K562 (cell line): ENCODE measurements around the gene PITX1. TPM values are rescaled to one million over a fixed set of nuclear protein-coding genes. Genes with fewer than 3 reads are reported as not detected.

Experiments used
- ATAC-seq: fragments of 200-7000 bp; cut with Tn5 transposase; 3 replicates; pipeline ENCODE4 v1.9.1; 2020; ENCODE audit warnings: moderate library complexity
- BruUV-seq: library from RNA; stranded (reverse); fragments of 400-500 nt; replicated peaks from 2 replicates; lab custom pipeline; 2021; lab: Mats Ljungman, UMichigan
- CTCF ChIA-PET: fragments of 300-600 bp; formaldehyde crosslinking; extraction: SDS; loops from one replicate; lab custom pipeline; 2021; ENCODE audit warnings: low intra/inter-chr PET ratio; lab: Yijun Ruan, JAX
- POLR2A ChIA-PET: fragments of 300-600, 350-650 bp; sonication (Branson Sonifier 250); formaldehyde crosslinking; extraction: SDS; loops from one replicate; lab custom pipeline; 2021; ENCODE audit warnings: antibody characterized with exemption, inconsistent platforms; lab: Yijun Ruan, JAX
- DNase-seq, 4 experiments: peaks; one replicate each; pipeline versions ENCODE4 v3.0.0 to v3.0.0-alpha.2; 2011 to 2018; ENCODE audit warnings: low spot score in 3 of 4, mixed read lengths in 3 of 4; ENCODE audit errors: extremely low read depth in 1 of 4
- FAIRE-seq: peaks from 2 replicates; lab custom pipeline; 2011; peaks lifted over from hg19 to GRCh38; lab: Jason Lieb, UNC
- H2AFZ ChIP-seq: 2 replicates; pipeline ENCODE4 v1.6.0; 2011; ENCODE audit warnings: low read depth, low read length, control low read depth, inconsistent platforms
- H3K27ac ChIP-seq: fragments of 200-600 bp; 3 replicates; pipeline ENCODE4 v1.8.0; 2011; ENCODE audit warnings: low read depth, mild to moderate bottlenecking, control low read depth, inconsistent platforms, low read length, moderate library complexity, mixed read lengths; ENCODE audit errors: extremely low read depth
- H3K27me3 ChIP-seq, 2 experiments: fragments of 300-600 bp in 1 of 2; 2 replicates in 1 of 2; 3 replicates in 1 of 2; pipeline versions ENCODE4 v1.6.0 to v1.8.0; 2011; ENCODE audit warnings: inconsistent platforms in 2 of 2, low read length in 2 of 2, mild to moderate bottlenecking in 1 of 2, mixed read lengths in 1 of 2, moderate library complexity in 1 of 2; ENCODE audit not compliant: control insufficient read depth in 2 of 2, insufficient read depth in 2 of 2
- H3K36me3 ChIP-seq: fragments of 300-600 bp; 3 replicates; pipeline ENCODE4 v1.8.0; 2011; ENCODE audit warnings: mild to moderate bottlenecking, low read length, inconsistent platforms; ENCODE audit not compliant: control insufficient read depth, insufficient read depth
- H3K4me1 ChIP-seq, 2 experiments: fragments of 200-600 bp in 1 of 2; replicated peaks in 1 of 2; 2 replicates in 1 of 2; 3 replicates in 1 of 2; pipeline versions ENCODE4 v1.5.1 to v1.8.0; 2011; ENCODE audit warnings: inconsistent platforms in 2 of 2, low read length in 2 of 2, mild to moderate bottlenecking in 1 of 2, mixed read lengths in 1 of 2, moderate library complexity in 1 of 2; ENCODE audit not compliant: control insufficient read depth in 2 of 2, insufficient read depth in 2 of 2
- H3K4me2 ChIP-seq: 2 replicates; pipeline ENCODE4 v1.6.1; 2011; ENCODE audit warnings: low read length, control low read depth, inconsistent platforms, mixed read lengths; ENCODE audit not compliant: insufficient read depth
- H3K4me3 ChIP-seq: fragments of 200-600 bp; sonication (generic), shearing (Covaris generic); 2 replicates; pipeline ENCODE4 v1.5.1; 2016; ENCODE audit warnings: control low read depth, inconsistent platforms
- H3K79me2 ChIP-seq: fragments of 200-600 bp; 3 replicates; pipeline ENCODE4 v1.8.0; 2011; ENCODE audit warnings: low read length, inconsistent platforms; ENCODE audit not compliant: control insufficient read depth, insufficient read depth
- H3K9ac ChIP-seq, 2 experiments: 2 replicates each; pipeline versions ENCODE4 v1.6.0 to v1.6.1; 2011; ENCODE audit warnings: low read depth in 2 of 2, low read length in 2 of 2, control low read depth in 1 of 2, inconsistent platforms in 1 of 2, mild to moderate bottlenecking in 1 of 2, mixed read lengths in 1 of 2; ENCODE audit not compliant: insufficient read depth in 1 of 2
- H3K9me1 ChIP-seq: one replicate; pipeline ENCODE4 v1.6.0; 2011; ENCODE audit warnings: inconsistent platforms, mild to moderate bottlenecking, low read length, moderate library complexity; ENCODE audit not compliant: control insufficient read depth, insufficient read depth
- H3K9me3 ChIP-seq: replicated peaks from 2 replicates; pipeline ENCODE4 v1.5.1; 2011; ENCODE audit warnings: low read depth, low read length, inconsistent platforms; ENCODE audit not compliant: control insufficient read depth, insufficient read depth
- H4K20me1 ChIP-seq: replicated peaks from 2 replicates; pipeline ENCODE4 v1.6.1; 2011; ENCODE audit warnings: low read length, inconsistent platforms, mixed read lengths; ENCODE audit not compliant: control insufficient read depth, insufficient read depth
- HDAC2 ChIP-seq: fragments of 450-650 bp; IDR thresholded peaks from 2 replicates; pipeline ENCODE4 v1.6.1; 2016; ENCODE audit warnings: mild to moderate bottlenecking
- MGA ChIP-seq: fragments of 450-650 bp; IDR thresholded peaks from 2 replicates; pipeline ENCODE4 v1.6.1; 2016; ENCODE audit warnings: mild to moderate bottlenecking, moderate library complexity
- POLR2G ChIP-seq: fragments of 200-400 bp; formaldehyde crosslinking; IDR thresholded peaks from 2 replicates; pipeline ENCODE4 v1.6.1; 2017; ENCODE audit warnings: low read depth, mild to moderate bottlenecking, antibody characterized with exemption, low read length, moderate library complexity
- RBFOX2 ChIP-seq: fragments of 200-400 bp; formaldehyde crosslinking; IDR thresholded peaks from 2 replicates; pipeline ENCODE4 v1.6.1; 2017; ENCODE audit warnings: low read depth, mild to moderate bottlenecking, low read length, moderate library complexity
- RBM22 ChIP-seq: fragments of 200-400 bp; formaldehyde crosslinking; IDR thresholded peaks from 2 replicates; pipeline ENCODE4 v1.6.1; 2018; ENCODE audit warnings: low read length, low read depth; ENCODE audit not compliant: poor library complexity, severe bottlenecking
- SUPT5H ChIP-seq: fragments of 450-650 bp; IDR thresholded peaks from 2 replicates; pipeline ENCODE4 v1.6.1; 2016
- WGBS: fragments of 100-300 bp; shearing (Covaris generic); methylation state at CpG from one replicate; pipeline ENCODE4 v1.1.6; 2016; ENCODE audit warnings: low coverage, mixed read lengths; ENCODE audit not compliant: insufficient coverage; ENCODE audit errors: missing lambda C conversion rate; 5-methylcytosine and 5-hydroxymethylcytosine counted together
- in situ Hi-C: fragments of 300-500 bp; cut with MboI; formaldehyde crosslinking; loops from 4 replicates; pipeline ENCODE4 v1.15.0; 2018; ENCODE audit warnings: inconsistent platforms, mixed read lengths
- intact Hi-C: fragments of 100-400 bp; cut with micrococcal nuclease; formaldehyde crosslinking; loops from 2 replicates; pipeline ENCODE4 v1.14.2; 2022
- polyA plus RNA-seq, 8 experiments: library from polyadenylated mRNA; depleted of rRNA in 4 of 8; stranded (reverse) in 5 of 8; unstranded in 3 of 8; fragments of >200 nt; fragmentation: Nextera tagmentation in 2 of 8; fragmentation: Illumina TruSeq in 1 of 8; extraction: Ambion mirVana in 2 of 8; extraction: Trizol in 1 of 8; gene quantifications; 2 replicates each; pipeline versions ENCODE4 v1.2.1 to v1.2.3, GENCODE V29; 2011 to 2014; ENCODE audit warnings: inconsistent platforms in 1 of 8, missing spikeins in 1 of 8
- total RNA-seq, 7 experiments: library from RNA; depleted of rRNA in 6 of 7; stranded (reverse); fragments of >200 nt in 6 of 7; fragmentation: Illumina TruSeq in 2 of 7; extraction: Trizol in 2 of 7; gene quantifications; 2 replicates each; pipeline versions ENCODE4 v1.2.1 to v1.2.3, GENCODE V29; 2011 to 2021; ENCODE audit warnings: low replicate concordance in 1 of 7
- TF ChIP-seq, protein P1 (sequence below), 2 experiments: fragments of 450-650 bp in 1 of 2; sonication (generic) in 1 of 2; formaldehyde crosslinking in 1 of 2; IDR thresholded peaks in 1 of 2; conservative IDR thresholded peaks in 1 of 2; 2 replicates each; pipeline versions ENCODE4 v1.6.1 to v1.8.1; 2016 to 2023; ENCODE audit warnings: mild to moderate bottlenecking in 2 of 2, moderate library complexity in 2 of 2, inconsistent platforms in 1 of 2, missing genetic modification reagents in 1 of 2

The PITX1 gene
- total and polyA plus RNA-seq, 9 of the 15 experiments (the other 6 are each of a cell fraction or from before 2014, with no cell fraction given): 0.13 to 88.2 (median 24.9) TPM

- POLR2A ChIA-PET: interaction anchor here (0.5 to 2.8 kb wide), 5 partner anchors 8 to 485 kb away, joined by 3 to 35 read pairs (median 4); no protein-coding TSS in a partner anchor
- BruUV-seq: no TSS peak
- intact Hi-C loops (no loop called here), in situ Hi-C loops (no loop called here)
- H3K4me3 ChIP-seq: no peak overlapping the region
- H3K79me2 ChIP-seq: peaks cover 49% of the 10 kb centered on the region
- ATAC-seq (peak; percentile 2; the same call in 2 of the 3 replicates), FAIRE-seq (no peak), DNase-seq (no peak)
- peaks cover 7 to 56% of the 10 kb centered on the region in 2 experiments; a peak in 4 of 5 replicates for H3K4me1 ChIP-seq
- H3K9me1 ChIP-seq: no peaks in the 10 kb centered on the region
- peak overlapping the region in 1 of 2 experiments; percentile 75; a peak in 1 of 4 replicates for H3K9ac ChIP-seq
- peaks cover 53% of the 10 kb centered on the region for H3K36me3 ChIP-seq
- no peak overlapping the region for H3K27ac ChIP-seq
- H2AFZ ChIP-seq: no peak overlapping the region
- no peaks in the 10 kb centered on the region; the same call in 1 of the 2 replicates for H3K9me3 ChIP-seq
- H3K27me3 ChIP-seq: no peaks in the 10 kb centered on the region
- no peak overlapping the region for H3K4me2 ChIP-seq
- 95% methylated on average over 15 of the region's 29 CpGs for WGBS
- CTCF ChIA-PET: no interaction called here
- peaks cover 10% of the 10 kb centered on the region; the same call in 1 of the 2 replicates for H4K20me1 ChIP-seq
- TF ChIP-seq RBFOX2: peak; percentile 44; the same call in 1 of the 2 replicates
- no peak for TF ChIP-seq HDAC2
- no peak for TF ChIP-seq MGA
- 0 out of 2 replicates have a peak, but pooled peaks have one; percentile 18 for TF ChIP-seq SUPT5H
- peak; percentile 82 for TF ChIP-seq RBM22
- TF ChIP-seq, protein P1, sequence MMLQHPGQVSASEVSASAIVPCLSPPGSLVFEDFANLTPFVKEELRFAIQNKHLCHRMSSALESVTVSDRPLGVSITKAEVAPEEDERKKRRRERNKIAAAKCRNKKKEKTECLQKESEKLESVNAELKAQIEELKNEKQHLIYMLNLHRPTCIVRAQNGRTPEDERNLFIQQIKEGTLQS (IDR thresholded peaks at IDR 0.05): peak; percentile 7; the same call in 1 of the 2 replicates
- TF ChIP-seq, protein P1 (CRISPR knock-in tag; conservative IDR thresholded peaks at IDR 0.05): no peak
- peak; percentile 68 for TF ChIP-seq POLR2G
Observed at GRCh38 chr5:135027266-135027696, 6.7 kb downstream of the PITX1 start.
